Suprapubic skin (tissue), 4 donors: Measurements from ENCODE around the gene HAUS7.

Experiments used
- CTCF ChIP-seq, 2 donors: fragments of 200-600 bp in 1 of 2; fragments of 450-650 bp in 1 of 2; sonication (generic) in 1 of 2; IDR thresholded peaks; one replicate each; pipeline ENCODE4 v1.5.1; 2016 to 2019; ENCODE audit warnings: antibody characterized with exemption in 2 of 2, mild to moderate bottlenecking in 1 of 2, moderate library complexity in 1 of 2
- POLR2A ChIP-seq, 2 donors: fragments of 450-650 bp; IDR thresholded peaks; one replicate each; pipeline ENCODE4 v1.6.1; 2017; ENCODE audit warnings: antibody characterized with exemption in 2 of 2, mild to moderate bottlenecking in 2 of 2, moderate library complexity in 2 of 2
- POLR2AphosphoS5 ChIP-seq, 3 donors: sonication (generic); formaldehyde crosslinking; IDR thresholded peaks; one replicate each; pipeline ENCODE4 v1.6.1; 2017; ENCODE audit warnings: antibody characterized with exemption in 3 of 3

GRCh38 chrX:153440556-153441135, 29.7 kb downstream of the HAUS7 start:
- TF ChIP-seq POLR2AphosphoS5 (IDR thresholded peaks at IDR 0.05) (no peak), CTCF (IDR thresholded peaks at IDR 0.05) (no peak), POLR2A (IDR thresholded peaks at IDR 0.05) (no peak)
